ENCODE data around the gene CTNNA2.

GRCh38 chr2:80546766-80547165, 1033.9 kb downstream of the CTNNA2 start:
- TF ChIP-seq YY1 (IDR thresholded peaks at IDR 0.05; ENCODE audit: low read depth) = no peak
- TF ChIP-seq NFIC (IDR thresholded peaks at IDR 0.05) = no peak
- TF ChIP-seq EGR1 (IDR thresholded peaks at IDR 0.05) = no peak
- no peak for TF ChIP-seq TAF1 (IDR thresholded peaks at IDR 0.05; ENCODE audit: low read depth)
- TF ChIP-seq ZBTB7A (IDR thresholded peaks at IDR 0.05; ENCODE audit: low read depth) = no peak
- TF ChIP-seq CEBPB (IDR thresholded peaks at IDR 0.05) = no peak
- TF ChIP-seq MAX (IDR thresholded peaks at IDR 0.05) = no peak
- TF ChIP-seq RAD21 (IDR thresholded peaks at IDR 0.05; ENCODE audit: low read depth) = no peak
- no peak for TF ChIP-seq REST (IDR thresholded peaks at IDR 0.05; ENCODE audit: low read depth)
- no peak for TF ChIP-seq USF1 (IDR thresholded peaks at IDR 0.05)
- no peak for TF ChIP-seq TCF12 (IDR thresholded peaks at IDR 0.05; ENCODE audit: low read depth)
- no peak for TF ChIP-seq EP300 (IDR thresholded peaks at IDR 0.05; ENCODE audit: borderline replicate concordance)
